GM19438 (cell line): Measurements from ENCODE around the gene SAP30BP.

Experiments used
- ATAC-seq: cut with Tn5 transposase; IDR thresholded peaks from one replicate; pipeline ENCODE4 v1.9.1; 2021; ENCODE audit warnings: low read depth; ENCODE audit not compliant: unreplicated experiment

The SAP30BP gene

GRCh38 chr17:75755205-75755901, 88.2 kb downstream of the SAP30BP start:
- ATAC-seq: no peak

GRCh38 chr17:75755990-75756389, 88.9 kb downstream of the SAP30BP start:
- ATAC-seq: no peak

- ATAC-seq: no peak
These were observed 89.4 kb downstream of the SAP30BP start for GRCh38 chr17:75756451-75757085.

GRCh38 chr17:75757086-75757681, 90.0 kb downstream of the SAP30BP start:
- ATAC-seq: no peak
